KMS-11 (cell line): ENCODE measurements around the gene PRAME.

Experiments
- H2AFZ ChIP-seq: fragments of 200-600 bp; sonication (generic); 2 replicates; pipeline ENCODE4 v1.6.1; 2016; ENCODE audit warnings: antibody characterized with exemption, mixed run types, low read depth
- H3K27ac ChIP-seq: fragments of 200-600 bp; sonication (generic); 2 replicates; pipeline ENCODE4 v1.6.1; 2016; ENCODE audit warnings: mild to moderate bottlenecking, mixed run types
- H3K27me3 ChIP-seq: fragments of 200-600 bp; sonication (generic); 2 replicates; pipeline ENCODE4 v1.6.1; 2017; ENCODE audit warnings: mild to moderate bottlenecking, low read depth, mixed run types, moderate library complexity; ENCODE audit not compliant: insufficient read depth
- H3K36me3 ChIP-seq: fragments of 200-600 bp; sonication (generic); 2 replicates; pipeline ENCODE4 v1.6.1; 2017; ENCODE audit warnings: mild to moderate bottlenecking, mixed run types; ENCODE audit not compliant: insufficient read depth
- H3K4me1 ChIP-seq: fragments of 200-600 bp; sonication (generic); 2 replicates; pipeline ENCODE4 v1.6.1; 2016; ENCODE audit warnings: mild to moderate bottlenecking, low read depth, mixed run types; ENCODE audit not compliant: poor library complexity, severe bottlenecking
- H3K4me2 ChIP-seq: fragments of 200-600 bp; sonication (generic); 2 replicates; pipeline ENCODE4 v1.7.0; 2016; ENCODE audit warnings: mild to moderate bottlenecking, mixed run types
- H3K4me3 ChIP-seq: fragments of 200-600 bp; sonication (generic); IDR thresholded peaks from 2 replicates; pipeline ENCODE4 v1.6.1; 2017; ENCODE audit warnings: low read depth, low read length, mixed read lengths; ENCODE audit not compliant: insufficient read depth
- H3K79me2 ChIP-seq: fragments of 200-600 bp; sonication (generic); 2 replicates; pipeline ENCODE4 v1.6.1; 2016; ENCODE audit warnings: low read depth, mixed run types; ENCODE audit not compliant: insufficient read depth
- H3K9ac ChIP-seq: fragments of 200-600 bp; sonication (generic); 2 replicates; pipeline ENCODE4 v1.6.1; 2016; ENCODE audit warnings: mild to moderate bottlenecking, mixed run types
- H4K20me1 ChIP-seq: fragments of 200-600 bp; sonication (generic); 2 replicates; pipeline ENCODE4 v1.6.1; 2016; ENCODE audit warnings: mild to moderate bottlenecking, mixed run types; ENCODE audit not compliant: insufficient read depth
- CTCF ChIP-seq: fragments of 200-600 bp; sonication (generic); conservative IDR thresholded peaks from 2 replicates; pipeline ENCODE4 v1.6.1; 2017; ENCODE audit warnings: low read depth, mild to moderate bottlenecking, antibody characterized with exemption, low read length, moderate library complexity, mixed read lengths

Gene PRAME

GRCh38 chr22:22590136-22590891 is 31.2 kb upstream of the PRAME start:
- Histone ChIP-seq H2AFZ (no peak overlapping the region), H3K36me3 (no peaks in the 10 kb centered on the region), H3K27me3 (no peaks in the 10 kb centered on the region), H3K4me1 (no peaks in the 10 kb centered on the region), H3K4me3 (no peak overlapping the region), H3K4me2 (no peak overlapping the region), H4K20me1 (no peaks in the 10 kb centered on the region), H3K9ac (no peak overlapping the region), H3K79me2 (no peaks in the 10 kb centered on the region), H3K27ac (no peak overlapping the region)
- TF ChIP-seq CTCF = no peak

GRCh38 chr22:22588485-22589164 is 29.6 kb upstream of the PRAME start:
- no peak for TF ChIP-seq CTCF
- H3K27me3 ChIP-seq = no peaks in the 10 kb centered on the region
- H3K4me3 ChIP-seq = no peak overlapping the region
- no peaks in the 10 kb centered on the region for H3K36me3 ChIP-seq
- H2AFZ ChIP-seq = no peak overlapping the region
- H4K20me1 ChIP-seq = no peaks in the 10 kb centered on the region
- H3K9ac ChIP-seq = no peak overlapping the region
- H3K4me1 ChIP-seq = no peaks in the 10 kb centered on the region
- no peaks in the 10 kb centered on the region for H3K79me2 ChIP-seq
- H3K27ac ChIP-seq = no peak overlapping the region
- H3K4me2 ChIP-seq = no peak overlapping the region

- Histone ChIP-seq H3K4me3 (no peak overlapping the region), H2AFZ (no peak overlapping the region), H3K27me3 (no peaks in the 10 kb centered on the region), H3K9ac (no peak overlapping the region), H3K36me3 (no peaks in the 10 kb centered on the region), H3K27ac (no peak overlapping the region), H4K20me1 (no peaks in the 10 kb centered on the region), H3K79me2 (no peaks in the 10 kb centered on the region), H3K4me1 (no peaks in the 10 kb centered on the region), H3K4me2 (no peak overlapping the region)
- no peak for TF ChIP-seq CTCF
Observed at GRCh38 chr22:22587577-22588188, 28.6 kb upstream of the PRAME start.

GRCh38 chr22:22584722-22585121 is 25.7 kb upstream of the PRAME start:
- Histone ChIP-seq H3K4me3 (no peak overlapping the region), H3K4me2 (no peak overlapping the region), H3K27me3 (no peaks in the 10 kb centered on the region), H3K4me1 (no peaks in the 10 kb centered on the region), H3K79me2 (no peaks in the 10 kb centered on the region), H3K36me3 (no peaks in the 10 kb centered on the region), H3K27ac (no peak overlapping the region), H2AFZ (no peak overlapping the region), H4K20me1 (no peaks in the 10 kb centered on the region), H3K9ac (no peak overlapping the region)
- TF ChIP-seq CTCF = no peak
